ENCODE results near the gene CWC22. TPM values are rescaled to one million over a fixed set of nuclear protein-coding genes. Genes with fewer than 3 reads are reported as not detected.

The CWC22 gene
- total RNA-seq, 1 donor from 2014 or later: 16.3 TPM

DNA sequence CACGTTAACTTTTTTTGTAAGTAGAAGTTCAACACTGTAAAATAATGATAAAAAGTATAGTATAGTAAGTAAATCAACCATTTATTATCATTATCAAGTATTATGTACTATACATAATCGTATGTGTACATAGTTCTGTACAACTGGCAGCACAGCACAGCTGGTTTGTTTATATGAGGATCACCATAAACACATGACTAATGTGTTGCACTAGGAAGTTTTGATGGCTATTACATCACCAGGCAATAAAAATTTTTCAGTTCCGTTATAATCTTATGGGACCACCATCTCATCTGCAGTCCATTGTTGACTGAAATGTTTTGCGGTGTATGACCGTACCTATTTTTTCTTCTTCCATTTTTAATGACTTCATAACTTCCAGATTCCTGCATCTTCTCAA is 106.4 kb downstream of the CWC22 start:
- no peak for DNase-seq (ENCODE audit: low read depth, low spot score)

DNA sequence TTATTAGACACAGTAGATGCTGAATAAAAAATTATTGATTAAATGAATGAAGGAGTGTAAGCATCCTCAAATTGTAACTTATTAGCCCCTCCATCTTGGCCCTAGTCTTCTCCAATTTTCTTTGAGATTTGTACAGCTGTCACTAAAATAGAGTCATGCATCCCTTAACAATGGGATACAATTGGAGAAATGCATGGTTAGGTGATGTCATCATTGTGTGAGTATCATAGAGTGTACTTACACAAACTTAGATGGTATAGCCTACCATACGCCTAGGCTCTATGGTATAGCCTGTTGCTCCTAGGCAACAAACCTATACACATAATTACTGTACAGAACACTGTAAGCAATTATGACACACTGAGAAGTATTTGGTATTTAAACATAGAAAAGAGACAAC is 107.4 kb downstream of the CWC22 start:
- DNase-seq (ENCODE audit: low read depth, low spot score): no peak

DNA sequence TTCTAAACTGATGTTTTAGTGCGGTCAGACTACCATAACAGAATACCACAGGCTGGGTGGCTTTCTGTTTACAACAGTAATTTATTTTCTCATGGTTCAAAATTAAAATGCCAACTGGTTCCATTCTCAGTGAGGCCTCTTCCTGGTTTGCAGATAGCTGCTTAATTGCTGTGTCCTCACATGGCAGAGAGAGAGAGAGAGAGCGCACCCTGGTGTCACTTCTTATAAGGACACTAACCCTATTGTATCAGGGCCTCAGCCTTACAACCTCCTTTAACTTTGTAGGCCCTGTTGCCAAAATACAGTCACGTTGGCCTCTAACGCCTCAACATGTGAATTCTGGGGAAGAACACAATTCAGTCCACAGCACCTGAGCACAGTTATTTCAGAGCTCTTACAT is 108.2 kb downstream of the CWC22 start:
- DNase-seq (ENCODE audit: low read depth, low spot score): no peak

Other genes starting within 250 kb of the CWC22 start
- gene ZNF385B, start 145.7 kb downstream of the CWC22 start, total RNA-seq: not detected in 2 replicates